ENCODE results near the gene BOC. TPM values are rescaled to one million over a fixed set of nuclear protein-coding genes. Genes with fewer than 3 reads are reported as not detected.

Gene BOC
- total and polyA plus RNA-seq, 2 of the 4 experiments (the other 2 are of a cell fraction), result 6.8 to 15.2 TPM

DNA sequence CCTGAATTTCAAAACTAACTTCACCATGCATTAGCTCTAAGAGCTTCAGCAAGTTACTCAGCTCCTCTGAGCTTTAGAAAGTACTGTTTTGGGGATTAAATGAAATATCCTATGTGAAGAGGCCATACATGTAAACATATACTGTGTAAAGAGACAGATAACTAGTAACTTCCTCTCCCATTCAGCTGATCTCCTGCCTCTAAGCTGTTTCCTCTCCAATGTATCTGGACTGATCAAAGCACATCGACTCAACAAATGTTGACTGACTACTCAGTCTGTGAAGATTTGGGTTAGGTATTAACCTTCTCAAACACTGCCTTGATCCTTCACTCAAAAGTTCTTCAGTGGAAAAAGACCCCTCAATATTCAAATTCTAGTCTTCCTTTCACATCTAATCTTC, 82.0 kb downstream of the BOC start:
- Histone ChIP-seq H4K8ac (ENCODE audit: low read depth in 2 of 2, low read length in 2 of 2) (no peak overlapping the region), H4K20me1 (ENCODE audit: insufficient read depth, low read length) (no peaks in the 10 kb centered on the region), H3K56ac (ENCODE audit: extremely low read depth, insufficient read depth, low read length) (no peak overlapping the region), H2AFZ (replicated peaks; ENCODE audit: low read length, poor library complexity) (no peak overlapping the region), H2BK20ac (ENCODE audit: low read depth, low read length) (no peak overlapping the region), H3K36me3 (ENCODE audit: control insufficient read depth, insufficient read depth, low read length) (no peaks in the 10 kb centered on the region), H3K4me2 (ENCODE audit: low read depth, low read length) (no peak overlapping the region), H3K18ac (ENCODE audit: low read depth, low read length) (no peak overlapping the region), H3K79me1 (ENCODE audit: low read depth in 1 of 2, low read length in 2 of 2) (no peaks in the 10 kb centered on the region), H2BK5ac (ENCODE audit: low read depth, low read length, poor library complexity, severe bottlenecking) (no peak overlapping the region), H4K5ac (ENCODE audit: low read depth, low read length) (no peak overlapping the region), H3K4me1 (ENCODE audit: control insufficient read depth, insufficient read depth, low read length) (no peaks in the 10 kb centered on the region; the same call in 1 of the 2 replicates), H3K4me3 (ENCODE audit: insufficient read depth, low read depth, low read length) (no peak overlapping the region), H2BK15ac (ENCODE audit: low read depth, low read length) (no peak overlapping the region), H3K27me3 (ENCODE audit: control insufficient read depth, insufficient read depth, low read length) (peaks cover 12% of the 10 kb centered on the region; the same call in 1 of the 2 replicates), H3K27ac (ENCODE audit: insufficient read depth, low read length) (no peak overlapping the region), H2BK120ac (ENCODE audit: low read depth, low read length) (no peak overlapping the region), H3K14ac (replicated peaks; ENCODE audit: low read depth, low read length) (no peak overlapping the region), H4K91ac (ENCODE audit: insufficient read depth, low read depth, low read length) (no peak overlapping the region), H2AK9ac (replicated peaks; ENCODE audit: low read depth, low read length, poor library complexity) (no peak overlapping the region), H3K9me3 (ENCODE audit: control insufficient read depth, insufficient read depth, low read length) (no peaks in the 10 kb centered on the region), H3K9ac (ENCODE audit: low read depth, low read length) (no peak overlapping the region), H3K4ac (ENCODE audit: low read depth, low read length) (no peak overlapping the region), H2AK5ac (ENCODE audit: low read depth, low read length) (no peak overlapping the region), H3K9me1 (ENCODE audit: insufficient read depth, low read length) (no peaks in the 10 kb centered on the region), H3K23ac (ENCODE audit: low read depth, low read length) (no peak overlapping the region)
- in situ Hi-C loops (cut with MboI; ENCODE audit: low sequenced_read_pairs) (loop anchor here (25.0 kb wide), 1 partner anchor 656 kb away; the partner anchor contains the start of gene CCDC80), intact Hi-C loops (cut with micrococcal nuclease) (no loop called here), dilution Hi-C loops (cut with HindIII; ENCODE audit: low sequenced_read_pairs, unreplicated experiment) (no loop called here)
- BruUV-seq (replicated peaks), result no TSS peak
- CTCF ChIA-PET, result no interaction called here
- no peak for DNase-seq
- no CpG with 5 or more reads among the region's 1 CpG for WGBS, 2 experiments (ENCODE audit: extremely low coverage in 2 of 2, insufficient read length in 1 of 2)
- no peak for ATAC-seq (ENCODE audit: low read depth)
- TF ChIP-seq RAD21 (IDR thresholded peaks at IDR 0.05; ENCODE audit: low read length), result no peak
- no peak for TF ChIP-seq RCOR1 (IDR thresholded peaks at IDR 0.05; ENCODE audit: insufficient replicate concordance, low read length)
- no peak for TF ChIP-seq FOS (IDR thresholded peaks at IDR 0.05; ENCODE audit: low read depth, low read length)
- TF ChIP-seq, protein P1, sequence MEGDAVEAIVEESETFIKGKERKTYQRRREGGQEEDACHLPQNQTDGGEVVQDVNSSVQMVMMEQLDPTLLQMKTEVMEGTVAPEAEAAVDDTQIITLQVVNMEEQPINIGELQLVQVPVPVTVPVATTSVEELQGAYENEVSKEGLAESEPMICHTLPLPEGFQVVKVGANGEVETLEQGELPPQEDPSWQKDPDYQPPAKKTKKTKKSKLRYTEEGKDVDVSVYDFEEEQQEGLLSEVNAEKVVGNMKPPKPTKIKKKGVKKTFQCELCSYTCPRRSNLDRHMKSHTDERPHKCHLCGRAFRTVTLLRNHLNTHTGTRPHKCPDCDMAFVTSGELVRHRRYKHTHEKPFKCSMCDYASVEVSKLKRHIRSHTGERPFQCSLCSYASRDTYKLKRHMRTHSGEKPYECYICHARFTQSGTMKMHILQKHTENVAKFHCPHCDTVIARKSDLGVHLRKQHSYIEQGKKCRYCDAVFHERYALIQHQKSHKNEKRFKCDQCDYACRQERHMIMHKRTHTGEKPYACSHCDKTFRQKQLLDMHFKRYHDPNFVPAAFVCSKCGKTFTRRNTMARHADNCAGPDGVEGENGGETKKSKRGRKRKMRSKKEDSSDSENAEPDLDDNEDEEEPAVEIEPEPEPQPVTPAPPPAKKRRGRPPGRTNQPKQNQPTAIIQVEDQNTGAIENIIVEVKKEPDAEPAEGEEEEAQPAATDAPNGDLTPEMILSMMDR (conservative IDR thresholded peaks at IDR 0.05; ENCODE audit: low read depth, low read length), result no peak
- no peak for TF ChIP-seq RFX5 (IDR thresholded peaks at IDR 0.05; ENCODE audit: low read depth, low read length)
- TF ChIP-seq CEBPB (IDR thresholded peaks at IDR 0.05; ENCODE audit: low read depth, low read length), result no peak
- TF ChIP-seq POLR2A (IDR thresholded peaks at IDR 0.05; ENCODE audit: low read depth, low read length), result no peak
- no peak for TF ChIP-seq CHD1 (IDR thresholded peaks at IDR 0.05; ENCODE audit: low read depth, low read length)
- TF ChIP-seq, protein P2, sequence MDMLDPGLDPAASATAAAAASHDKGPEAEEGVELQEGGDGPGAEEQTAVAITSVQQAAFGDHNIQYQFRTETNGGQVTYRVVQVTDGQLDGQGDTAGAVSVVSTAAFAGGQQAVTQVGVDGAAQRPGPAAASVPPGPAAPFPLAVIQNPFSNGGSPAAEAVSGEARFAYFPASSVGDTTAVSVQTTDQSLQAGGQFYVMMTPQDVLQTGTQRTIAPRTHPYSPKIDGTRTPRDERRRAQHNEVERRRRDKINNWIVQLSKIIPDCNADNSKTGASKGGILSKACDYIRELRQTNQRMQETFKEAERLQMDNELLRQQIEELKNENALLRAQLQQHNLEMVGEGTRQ (IDR thresholded peaks at IDR 0.05; ENCODE audit: low read depth, low read length), result no peak
- TF ChIP-seq MAZ (IDR thresholded peaks at IDR 0.05; ENCODE audit: borderline replicate concordance, low read depth, low read length), result no peak
- TF ChIP-seq SMC3 (IDR thresholded peaks at IDR 0.05; ENCODE audit: low read depth, low read length), result no peak
- TF ChIP-seq MXI1 (IDR thresholded peaks at IDR 0.05; ENCODE audit: borderline replicate concordance, low read depth, low read length), result no peak
- no peak for TF ChIP-seq MAFK (IDR thresholded peaks at IDR 0.05; ENCODE audit: low read depth, low read length)
- no peak for TF ChIP-seq NFE2L2 (IDR thresholded peaks at IDR 0.05; ENCODE audit: low read depth, low read length)
- TF ChIP-seq, protein P3, sequence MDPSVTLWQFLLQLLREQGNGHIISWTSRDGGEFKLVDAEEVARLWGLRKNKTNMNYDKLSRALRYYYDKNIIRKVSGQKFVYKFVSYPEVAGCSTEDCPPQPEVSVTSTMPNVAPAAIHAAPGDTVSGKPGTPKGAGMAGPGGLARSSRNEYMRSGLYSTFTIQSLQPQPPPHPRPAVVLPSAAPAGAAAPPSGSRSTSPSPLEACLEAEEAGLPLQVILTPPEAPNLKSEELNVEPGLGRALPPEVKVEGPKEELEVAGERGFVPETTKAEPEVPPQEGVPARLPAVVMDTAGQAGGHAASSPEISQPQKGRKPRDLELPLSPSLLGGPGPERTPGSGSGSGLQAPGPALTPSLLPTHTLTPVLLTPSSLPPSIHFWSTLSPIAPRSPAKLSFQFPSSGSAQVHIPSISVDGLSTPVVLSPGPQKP (IDR thresholded peaks at IDR 0.05; ENCODE audit: borderline replicate concordance, low read depth, low read length), result no peak
- TF ChIP-seq BHLHE40 (IDR thresholded peaks at IDR 0.05; ENCODE audit: low read depth, low read length), result no peak
- POLR2A ChIA-PET (ENCODE audit: unreplicated experiment), result no interaction called here
